HuH-7 (cell line): ENCODE measurements around the gene EGLN3.

Experiments
- DNase-seq: peaks from one replicate; pipeline ENCODE4 v3.0.0; 2011; ENCODE audit warnings: low spot score

The EGLN3 gene

DNA sequence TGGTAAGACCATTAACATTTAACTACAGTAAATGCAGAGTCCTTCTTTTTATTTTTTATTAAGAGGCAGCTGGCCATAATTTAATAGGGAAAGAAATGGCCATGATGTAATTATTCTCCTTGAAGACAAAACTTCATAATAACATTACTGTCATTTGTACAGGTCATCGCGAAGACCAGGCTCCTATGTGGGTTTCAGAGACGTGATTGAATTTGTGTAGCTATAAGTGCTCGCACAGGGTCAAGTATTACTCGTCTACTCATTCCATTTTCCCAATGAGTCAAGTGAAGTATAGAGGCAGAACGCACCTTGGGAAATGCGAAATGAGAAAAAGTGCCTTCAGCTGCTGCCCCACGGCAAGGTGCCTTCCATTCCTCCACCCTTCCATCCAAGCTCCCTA is 40.4 kb downstream of the EGLN3 start:
- no peak for DNase-seq

DNA sequence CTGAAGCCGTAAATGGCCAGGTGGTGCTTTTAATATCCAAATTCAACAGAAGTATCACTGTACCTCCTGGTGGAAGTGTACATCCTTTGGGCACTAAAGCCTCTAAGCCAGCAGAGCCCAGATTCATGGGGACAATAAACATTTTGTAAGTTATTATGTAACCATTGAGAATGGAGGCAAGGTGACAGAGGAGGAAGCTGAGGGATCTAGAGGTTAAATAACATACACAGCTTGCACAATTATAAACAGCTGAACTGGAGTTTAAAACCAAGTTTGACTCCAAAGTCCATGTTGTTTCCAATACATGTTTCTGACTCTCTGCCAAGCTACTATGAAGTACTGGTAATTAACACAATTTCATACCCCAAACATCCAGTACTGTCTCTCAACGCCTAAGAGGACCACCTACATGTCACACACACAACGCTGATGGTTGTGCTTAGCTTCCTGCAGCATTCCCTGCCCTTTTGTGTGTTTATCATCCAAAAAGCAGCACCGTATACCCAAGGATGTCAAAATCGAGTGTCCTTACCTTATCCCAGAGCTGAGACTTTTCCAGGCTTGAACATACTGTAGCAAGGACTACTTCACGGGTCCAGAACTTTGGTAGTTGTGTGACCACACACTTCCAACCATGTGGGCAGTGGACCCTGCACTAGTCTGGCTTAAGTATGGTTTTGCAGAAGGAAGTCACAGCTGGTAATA is 41.3 kb downstream of the EGLN3 start:
- DNase-seq: no peak

DNA sequence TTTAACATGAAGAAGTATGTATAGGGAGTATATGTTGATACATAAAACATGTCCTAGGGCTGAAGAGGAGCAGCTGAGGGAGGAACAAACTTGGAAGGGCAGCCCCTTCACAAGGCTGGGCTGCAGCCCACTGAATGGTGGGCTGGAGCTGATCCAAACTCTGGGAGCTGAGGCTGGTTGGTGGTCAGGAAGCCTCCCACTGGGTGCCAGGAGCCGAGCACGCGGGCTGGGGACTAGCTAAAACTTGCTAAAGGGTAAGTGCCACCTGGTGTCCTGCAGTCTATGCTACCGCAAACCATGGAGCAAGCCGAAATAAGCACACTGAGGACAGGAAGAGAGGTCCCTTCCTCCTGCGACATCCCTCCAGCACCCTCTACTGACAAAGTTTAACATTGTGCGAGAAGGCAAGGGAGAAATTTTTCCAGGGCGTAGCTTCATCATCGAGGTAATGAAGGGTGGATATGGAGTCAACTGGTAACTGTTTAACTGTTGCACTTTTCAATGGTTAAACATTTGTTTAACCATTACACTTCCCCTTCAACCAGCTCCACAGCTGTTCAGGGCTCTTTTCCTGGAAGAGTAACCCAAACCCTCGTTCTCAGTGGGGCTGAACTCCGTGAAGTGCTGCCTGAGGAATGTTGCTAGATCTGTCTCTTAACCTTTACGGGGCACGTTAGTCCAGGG is 42.2 kb downstream of the EGLN3 start:
- no peak for DNase-seq

DNA sequence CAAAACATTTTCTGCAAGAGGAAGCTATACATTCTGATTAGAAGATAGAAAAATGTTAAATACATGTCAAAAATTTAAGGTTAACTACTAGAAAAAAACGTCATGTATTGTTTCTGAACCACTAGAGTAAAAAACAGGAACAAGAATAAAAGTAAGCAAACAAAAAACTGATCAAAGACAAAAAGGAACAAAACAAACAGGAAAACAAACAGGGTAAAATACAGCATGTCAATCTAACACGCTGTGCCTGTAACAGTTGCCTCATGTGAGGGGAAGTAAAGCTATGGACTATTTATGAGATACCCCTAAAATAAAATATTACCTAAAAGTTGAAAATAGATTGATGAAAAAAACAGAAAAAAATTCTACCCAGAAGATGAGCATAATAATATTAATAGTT is 43.9 kb downstream of the EGLN3 start:
- no peak for DNase-seq

DNA sequence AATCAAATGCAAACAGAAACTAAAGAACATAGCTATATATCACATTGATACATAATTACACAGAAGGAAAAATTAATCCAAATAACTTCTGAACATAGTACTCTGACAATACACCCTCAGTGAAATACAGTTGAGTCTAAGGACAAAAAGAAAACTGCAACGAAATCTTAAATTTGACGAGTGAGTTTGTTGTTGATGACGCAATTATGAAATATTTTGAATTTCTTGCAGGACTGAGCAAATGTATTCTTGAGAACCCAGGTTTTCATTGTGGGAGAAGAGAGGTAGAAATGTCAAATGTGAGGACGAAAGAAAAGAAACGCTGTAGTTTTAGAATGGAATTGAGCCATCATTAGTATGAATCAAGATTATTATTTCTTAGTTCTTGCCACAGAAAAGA is 46.3 kb downstream of the EGLN3 start:
- no peak for DNase-seq

DNA sequence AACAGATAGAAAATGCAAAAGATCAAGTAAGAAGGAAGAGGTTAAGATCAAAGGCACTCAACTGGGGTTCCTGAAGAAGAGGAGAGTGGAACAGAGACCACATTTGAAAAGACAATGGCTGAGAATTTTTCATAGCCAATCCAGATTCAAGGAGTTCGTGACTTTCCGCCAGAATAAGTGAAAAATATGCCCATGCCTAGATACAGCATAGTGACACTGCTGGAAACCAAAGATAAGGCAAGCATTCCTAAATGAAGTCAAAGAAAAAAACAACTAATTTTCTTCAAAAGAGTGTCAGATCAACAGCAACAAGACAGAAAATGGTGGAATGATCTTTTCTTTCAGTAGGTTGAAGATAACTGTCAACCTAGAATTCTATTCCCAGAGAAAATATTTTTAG is 47.5 kb downstream of the EGLN3 start:
- no peak for DNase-seq

DNA sequence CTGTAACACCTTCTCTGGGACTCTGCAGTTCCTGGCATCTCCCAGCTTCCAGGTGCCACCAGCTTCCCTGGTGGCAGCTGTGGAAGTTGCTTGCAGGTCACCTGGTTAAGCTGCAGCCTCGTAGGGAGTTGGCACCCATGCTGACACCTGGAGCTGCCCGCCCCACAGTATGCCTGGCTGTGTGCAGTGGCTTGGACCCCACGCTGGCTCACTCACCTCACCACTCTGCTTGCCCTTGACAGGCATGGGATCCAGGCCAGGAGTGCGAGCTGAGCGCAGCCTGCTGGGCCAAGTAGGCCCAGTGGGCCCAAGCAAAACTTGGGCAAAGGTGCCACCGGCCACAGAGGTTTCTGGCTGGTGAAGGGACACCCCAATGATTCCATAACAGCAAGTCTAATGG is 48.5 kb downstream of the EGLN3 start:
- no peak for DNase-seq

DNA sequence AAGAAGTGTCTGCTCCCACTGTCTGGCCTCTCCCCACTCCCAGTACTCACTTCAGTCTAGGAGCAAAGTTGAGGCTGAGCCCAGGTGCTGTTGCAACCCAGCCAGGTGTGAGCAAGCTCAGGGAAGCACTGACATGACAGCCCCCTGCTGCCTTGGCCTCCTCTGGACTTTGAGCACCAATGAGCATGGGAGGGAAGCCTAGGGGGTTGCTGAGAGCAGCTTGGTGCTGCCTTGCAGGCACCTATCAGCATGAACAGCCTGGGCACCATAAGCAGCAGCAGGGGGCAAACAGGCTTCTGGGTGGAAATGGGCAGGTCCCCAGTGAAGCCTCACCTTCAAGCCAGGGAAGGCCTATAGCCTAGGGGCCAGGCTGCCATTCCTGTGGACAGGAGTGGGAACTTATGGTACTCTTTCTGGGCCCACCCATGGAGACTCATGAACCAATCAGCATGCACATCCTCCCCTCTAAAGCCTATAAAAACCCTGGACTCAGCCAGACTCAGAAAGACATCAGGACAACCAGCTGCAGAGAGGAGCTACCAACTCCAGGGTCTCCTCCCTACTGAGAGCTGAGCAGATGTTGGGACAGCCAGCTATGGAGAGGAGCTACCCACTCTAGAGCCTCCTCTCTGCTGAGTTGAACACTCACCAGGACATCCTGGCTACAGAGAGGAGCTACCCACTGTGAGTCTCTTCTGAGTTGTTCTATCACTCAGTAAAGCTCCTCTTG is 49.3 kb downstream of the EGLN3 start:
- no peak for DNase-seq

DNA sequence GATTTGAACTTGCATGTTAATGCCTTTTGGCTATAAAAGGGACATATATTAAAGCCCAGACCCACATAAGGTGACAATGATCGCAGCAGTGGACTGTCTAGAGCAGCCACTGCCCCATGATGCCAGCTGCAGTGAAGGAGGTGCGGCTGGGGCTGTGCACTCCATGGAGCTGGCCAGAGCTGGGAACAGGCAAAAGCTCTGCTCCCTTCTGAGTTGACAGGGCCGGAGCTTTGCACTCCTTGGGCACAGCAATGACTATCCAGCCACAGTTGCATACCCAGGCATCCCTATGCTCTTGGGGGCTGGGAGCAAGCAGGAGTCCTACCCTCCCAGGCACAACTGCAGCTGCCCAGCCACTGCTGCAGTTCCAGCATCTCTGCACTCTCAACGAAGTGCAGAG is 50.2 kb downstream of the EGLN3 start:
- DNase-seq: no peak

DNA sequence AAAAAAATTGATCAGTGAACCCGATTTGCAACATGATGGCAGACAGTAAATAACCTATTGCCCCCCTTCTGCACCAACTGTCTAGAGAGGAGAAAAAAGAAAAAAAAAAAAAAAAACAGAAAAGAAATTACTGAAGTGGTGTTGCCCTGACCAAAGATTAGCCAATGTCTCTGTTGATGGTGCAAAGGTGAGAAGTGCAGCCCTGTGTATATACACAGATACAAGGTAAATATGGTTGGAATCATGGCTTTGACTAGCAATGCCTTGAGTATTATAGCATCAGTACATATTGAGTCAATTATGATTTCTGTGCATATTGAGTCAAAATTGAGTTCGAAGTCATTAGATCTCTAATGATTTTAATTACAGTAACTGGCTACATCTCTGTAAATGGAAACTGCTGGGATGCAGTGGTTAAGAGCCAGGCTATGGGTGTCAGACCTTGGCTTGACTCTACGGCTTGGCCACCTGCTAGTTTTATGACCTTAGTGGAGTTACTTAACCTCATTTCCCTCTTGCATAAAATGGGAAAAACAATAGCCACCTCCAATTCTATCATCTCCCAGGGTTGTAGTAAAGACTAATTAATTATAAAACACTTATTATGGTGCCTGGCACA is 51.0 kb downstream of the EGLN3 start:
- DNase-seq: no peak

DNA sequence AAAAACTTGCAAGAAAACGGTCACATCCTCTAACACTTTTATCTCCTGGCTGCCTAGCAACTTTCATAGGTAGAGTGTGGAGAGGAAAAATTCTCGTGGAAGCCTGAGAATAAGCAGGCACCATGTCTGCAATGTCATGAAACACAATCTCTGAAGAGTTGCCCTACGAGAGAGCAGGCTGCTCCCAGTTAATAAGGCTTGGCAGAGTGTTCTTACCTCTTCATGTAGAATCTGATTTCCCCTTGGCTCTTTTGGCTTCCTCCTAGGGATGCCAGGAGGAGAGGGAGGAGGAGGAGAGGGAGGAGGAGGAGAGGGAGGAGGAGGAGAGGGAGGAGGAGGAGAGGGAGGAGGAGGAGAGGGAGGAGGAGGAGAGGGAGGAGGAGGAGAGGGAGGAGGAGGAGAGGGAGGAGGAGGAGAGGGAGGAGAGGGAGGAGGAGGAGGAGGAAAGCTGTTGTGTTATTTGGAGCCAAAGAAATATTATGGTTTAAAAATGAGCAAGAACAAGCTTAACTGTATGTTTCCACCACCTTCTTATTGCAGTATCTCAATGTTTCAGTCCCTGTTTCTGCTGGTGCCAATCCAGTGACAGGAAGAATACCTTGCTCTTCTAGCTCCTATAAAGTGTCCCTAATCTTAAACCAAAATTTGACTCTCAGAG is 52.9 kb downstream of the EGLN3 start:
- no peak for DNase-seq

DNA sequence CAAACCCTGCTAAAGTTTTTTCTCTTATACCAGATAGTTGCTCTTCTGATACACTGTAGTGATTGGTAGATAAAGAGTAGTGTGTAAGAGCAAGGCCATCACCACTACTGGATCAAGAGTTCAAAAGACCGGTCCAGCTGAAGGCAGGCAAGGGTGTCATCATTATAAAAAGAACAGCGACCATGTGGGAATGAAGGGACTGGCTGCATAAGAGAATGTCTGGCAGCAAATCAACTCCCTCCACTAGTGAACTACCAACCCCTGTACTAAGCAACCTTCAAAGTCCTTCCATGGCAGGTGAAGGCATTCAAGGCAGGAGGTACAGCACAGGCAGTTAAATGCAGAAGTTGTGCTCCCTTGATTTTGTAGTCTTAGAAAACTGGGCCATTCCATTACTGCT is 53.5 kb downstream of the EGLN3 start:
- DNase-seq: no peak

DNA sequence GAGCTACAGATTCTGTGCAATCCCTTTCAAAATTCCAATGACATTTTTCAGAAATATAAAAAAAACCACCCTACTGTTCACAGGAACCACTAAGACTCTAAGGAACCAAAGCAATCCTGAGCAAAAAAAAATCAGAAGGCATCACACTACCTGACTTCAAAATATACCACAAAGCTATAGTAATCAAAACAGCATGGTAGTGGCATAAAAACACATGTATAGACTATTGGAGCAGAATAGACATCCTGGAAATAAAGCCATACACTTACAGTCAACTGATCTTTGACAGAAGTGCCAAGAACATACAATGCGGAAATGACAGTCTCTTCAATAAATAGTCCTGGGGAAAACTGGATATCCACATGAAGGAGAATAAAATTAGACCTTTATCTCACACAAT is 56.5 kb downstream of the EGLN3 start:
- DNase-seq: no peak

DNA sequence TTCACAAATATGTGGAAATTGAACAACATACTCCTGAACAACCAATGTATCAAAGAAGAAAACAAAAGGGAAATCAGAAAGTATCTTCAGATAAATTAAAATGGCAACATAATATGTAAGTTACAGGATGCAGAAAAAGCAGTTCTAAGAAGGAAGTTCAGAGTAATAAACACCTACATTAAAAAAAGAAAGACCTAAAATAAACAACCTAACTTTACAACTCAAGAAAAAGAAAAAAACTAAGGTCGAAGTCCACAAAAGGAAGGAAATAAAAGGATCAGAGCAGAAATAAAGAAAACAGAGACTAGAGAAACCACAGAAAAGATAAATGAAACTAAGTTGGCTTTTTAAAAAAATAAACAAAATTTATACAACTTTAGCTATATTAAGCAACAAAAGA is 59.2 kb downstream of the EGLN3 start:
- no peak for DNase-seq

DNA sequence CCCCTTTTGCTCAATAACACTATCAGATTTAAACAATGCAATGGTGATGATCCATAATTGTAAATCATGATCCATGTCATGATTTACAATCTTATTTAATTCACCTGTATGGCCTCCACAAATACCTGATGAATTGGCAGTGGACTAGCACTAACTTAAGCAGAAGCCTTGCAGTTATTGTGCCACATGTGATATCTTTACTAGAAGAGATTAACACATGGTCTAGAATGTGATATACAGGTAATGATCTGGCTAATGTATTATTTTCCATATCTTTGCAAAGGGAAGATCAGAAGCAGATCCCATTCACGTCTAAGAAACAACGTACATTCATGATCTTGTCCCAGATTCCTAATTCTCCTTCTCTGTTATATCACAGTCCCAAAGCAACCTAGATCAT is 66.0 kb downstream of the EGLN3 start:
- no peak for DNase-seq

DNA sequence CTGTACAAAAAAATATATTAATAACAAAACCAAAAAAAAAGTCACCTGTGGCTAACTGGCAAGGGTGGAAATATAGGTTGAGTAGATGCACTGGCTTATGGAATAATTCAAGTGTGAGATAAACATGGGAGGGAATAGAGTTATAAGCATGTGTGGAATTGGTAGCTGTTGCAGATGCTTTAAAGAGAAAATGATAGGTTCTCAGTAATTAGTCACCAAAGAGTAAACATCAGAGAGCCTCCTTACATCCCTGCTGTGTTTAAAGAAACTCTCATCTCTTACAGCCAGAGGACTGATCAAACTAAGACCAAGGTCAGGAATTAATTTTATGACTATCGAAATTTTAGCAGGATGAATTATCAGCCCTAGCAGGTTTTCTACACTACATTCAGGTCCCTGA is 70.5 kb downstream of the EGLN3 start:
- DNase-seq: no peak

DNA sequence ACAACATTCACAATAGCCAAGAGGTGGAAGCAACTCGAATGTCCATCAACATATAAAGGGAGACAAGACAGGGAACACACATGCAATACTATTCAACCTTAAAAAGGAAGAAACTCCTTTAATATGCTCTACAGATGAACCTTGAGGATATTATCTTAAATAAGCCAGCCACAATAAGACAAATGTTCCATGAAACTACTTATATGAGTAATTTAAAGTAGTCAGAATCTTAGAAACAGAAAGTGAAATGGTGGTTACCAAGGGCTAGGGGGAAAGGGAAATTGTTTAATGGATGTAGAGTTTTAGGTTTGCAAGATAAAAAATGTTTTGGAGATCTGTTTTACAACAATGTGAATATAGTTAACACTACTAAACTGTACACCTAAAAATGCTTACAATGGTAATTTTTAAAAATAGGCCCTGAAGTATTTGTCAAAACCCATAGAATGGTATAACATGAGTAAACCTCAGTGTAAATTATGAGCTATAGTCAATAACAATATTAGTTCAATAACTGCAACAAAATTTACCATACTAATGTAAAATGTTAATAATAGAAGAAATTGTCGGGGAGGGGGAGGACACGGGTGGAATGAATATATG is 71.1 kb downstream of the EGLN3 start:
- DNase-seq: no peak

DNA sequence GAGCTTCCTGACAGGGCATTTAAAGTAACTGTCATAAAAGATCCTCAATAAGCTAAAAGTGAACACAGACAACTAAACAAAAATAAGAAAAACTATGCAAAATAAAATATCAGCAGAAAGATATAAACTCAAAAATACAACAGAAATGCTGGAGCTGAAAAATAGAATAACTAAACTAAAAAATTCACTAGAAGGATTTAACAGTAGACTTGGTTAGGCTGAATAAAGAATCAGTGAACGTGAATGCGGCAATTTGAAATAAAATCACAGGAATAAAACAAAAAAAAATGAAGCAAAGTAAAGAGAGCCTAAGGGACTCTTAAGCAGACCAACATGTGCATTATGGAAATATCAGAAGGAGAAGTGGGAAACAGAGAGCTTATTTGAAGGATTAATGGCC is 74.6 kb downstream of the EGLN3 start:
- DNase-seq: no peak
